Stimulated activated CD4-positive, alpha-beta T cell treated with anti-CD3 and anti-CD28 coated beads, Interleukin-15, amount 100 ng/mL, for 24 hours (primary cell): ENCODE data around the gene HIP1R.
A peak's percentile ranks its signal among the peaks of the same experiment; 100 is the strongest.

Experiments used
- DNase-seq: peaks from one replicate; pipeline ENCODE4 v3.0.0-alpha.2; 2020

Gene HIP1R

GRCh38 chr12:122860854-122861586, 25.8 kb downstream of the HIP1R start:
- no peak for DNase-seq

GRCh38 chr12:122861587-122861970, 26.3 kb downstream of the HIP1R start:
- DNase-seq = no peak

GRCh38 chr12:122862110-122862634, 26.9 kb downstream of the HIP1R start:
- DNase-seq = no peak

- no peak for DNase-seq
Observed at GRCh38 chr12:122862872-122863701, 27.8 kb downstream of the HIP1R start.

- no peak for DNase-seq
Observed at GRCh38 chr12:122864894-122865253, 29.6 kb downstream of the HIP1R start.

- peak; percentile 40 for DNase-seq
Observed at GRCh38 chr12:122865268-122866231, 30.3 kb downstream of the HIP1R start.

- DNase-seq = no peak
Observed at GRCh38 chr12:122866379-122866778, 31.1 kb downstream of the HIP1R start.

GRCh38 chr12:122866950-122867607, 31.8 kb downstream of the HIP1R start:
- DNase-seq = no peak

- DNase-seq = no peak
Observed at GRCh38 chr12:122867691-122868461, 32.6 kb downstream of the HIP1R start.

- DNase-seq = no peak
Observed at GRCh38 chr12:122868471-122869177, 33.4 kb downstream of the HIP1R start.

GRCh38 chr12:122869207-122869973, 34.1 kb downstream of the HIP1R start:
- no peak for DNase-seq

GRCh38 chr12:122870163-122870842, 35.0 kb downstream of the HIP1R start:
- no peak for DNase-seq

GRCh38 chr12:122870867-122871664, 35.8 kb downstream of the HIP1R start:
- DNase-seq = no peak

GRCh38 chr12:122871851-122872780, 36.9 kb downstream of the HIP1R start:
- DNase-seq = peak; percentile 82

- DNase-seq = no peak
Observed at GRCh38 chr12:122872815-122873361, 37.6 kb downstream of the HIP1R start.

- no peak for DNase-seq
Observed at GRCh38 chr12:122873540-122873939, 38.3 kb downstream of the HIP1R start.

- DNase-seq = peak; percentile 73
Observed at GRCh38 chr12:122874081-122874480, 38.8 kb downstream of the HIP1R start.
